ENCODE data around the gene EPHA4. TPM values are rescaled to one million over a fixed set of nuclear protein-coding genes. Genes with fewer than 3 reads are reported as not detected.
A peak's percentile ranks its signal among the peaks of the same experiment; 100 is the strongest.

EPHA4 gene
- total and polyA plus RNA-seq, 2 donors (not counting 1 experiment from before 2014, with no cell fraction given): 10.7 to 54.9 TPM

GRCh38 chr2:221467610-221468009 is 104.5 kb downstream of the EPHA4 start:
- TF ChIP-seq CTCF (IDR thresholded peaks at IDR 0.05) (no peak), EZH2 (IDR thresholded peaks at IDR 0.05; ENCODE audit: borderline replicate concordance, insufficient read depth, low read depth, low read length, poor library complexity, severe bottlenecking) (no peak)
- H3K27ac Mint-ChIP-seq: no peak overlapping the region
- H3K4me2 ChIP-seq (replicated peaks; ENCODE audit: low read depth, low read length, poor library complexity, severe bottlenecking): no peak overlapping the region
- no peak overlapping the region for H3K27ac ChIP-seq (ENCODE audit: low read length in 2 of 2)
- peaks cover 0 to 3% (median 0%) of the 10 kb centered on the region in 4 experiments for H3K27me3 ChIP-seq (replicated peaks in 1 of 4; ENCODE audit: control extremely low read depth in 1 of 4, control insufficient read depth in 3 of 4, insufficient read depth in 4 of 4, low read length in 3 of 4)
- H3K27me3 Mint-ChIP-seq: no peaks in the 10 kb centered on the region
- H3K9me3 Mint-ChIP-seq (ENCODE audit: insufficient read depth): no peaks in the 10 kb centered on the region
- H3K4me1 Mint-ChIP-seq: peaks cover 53% of the 10 kb centered on the region
- no peaks in the 10 kb centered on the region for H3K79me2 ChIP-seq (ENCODE audit: control insufficient read depth, insufficient read depth, low read length)
- intact Hi-C loops (cut with micrococcal nuclease): loop anchor here (5.0 kb wide), 2 partner anchors 50 to 105 kb away; partner anchors contain the start of gene EPHA4
- WGBS (ENCODE audit: insufficient coverage): 57% methylated on average over 2 of the region's 2 CpGs
- ATAC-seq (ENCODE audit: low read depth) (no peak), DNase-seq (no peak)
- no peak overlapping the region for H3K4me3 ChIP-seq (ENCODE audit: control extremely low read depth in 1 of 5, extremely low read depth in 1 of 5, insufficient read depth in 1 of 5, low read depth in 2 of 5, low read length in 4 of 5)
- no peaks in the 10 kb centered on the region for H4K20me1 ChIP-seq (ENCODE audit: control insufficient read depth, insufficient read depth, low read length, poor library complexity, severe bottlenecking)
- CTCF ChIA-PET: no interaction called here
- H3K4me1 ChIP-seq (ENCODE audit: control insufficient read depth in 2 of 2, insufficient read depth in 2 of 2, low read length in 2 of 2): peaks cover 42 to 49% of the 10 kb centered on the region in 2 donors
- H3K9ac ChIP-seq (ENCODE audit: low read length): no peak overlapping the region
- POLR2A ChIA-PET: no interaction called here
- H2AFZ ChIP-seq (ENCODE audit: insufficient read depth, low read depth, low read length, poor library complexity, severe bottlenecking): no peak overlapping the region
- no peaks in the 10 kb centered on the region for H3K9me3 ChIP-seq (ENCODE audit: control extremely low read depth in 1 of 3, control insufficient read depth in 2 of 3, insufficient read depth in 1 of 3, low read length in 2 of 3)
- no peaks in the 10 kb centered on the region for H3K36me3 ChIP-seq (replicated peaks in 1 of 2; ENCODE audit: control extremely low read depth in 1 of 2, control insufficient read depth in 1 of 2, extremely low read depth in 1 of 2, insufficient read depth in 2 of 2, low read length in 1 of 2)
- H3K4me3 Mint-ChIP-seq: no peak overlapping the region

GRCh38 chr2:221466744-221467143 is 105.4 kb downstream of the EPHA4 start:
- Histone ChIP-seq H3K4me2 (replicated peaks; ENCODE audit: low read depth, low read length, poor library complexity, severe bottlenecking) (no peak overlapping the region), H3K4me1 (ENCODE audit: control insufficient read depth in 2 of 2, insufficient read depth in 2 of 2, low read length in 2 of 2) (peaks cover 42 to 50% of the 10 kb centered on the region in 2 donors), H2AFZ (ENCODE audit: insufficient read depth, low read depth, low read length, poor library complexity, severe bottlenecking) (no peak overlapping the region), H3K9ac (ENCODE audit: low read length) (no peak overlapping the region), H3K4me3 (ENCODE audit: control extremely low read depth in 1 of 5, extremely low read depth in 1 of 5, insufficient read depth in 1 of 5, low read depth in 2 of 5, low read length in 4 of 5) (no peak overlapping the region), H4K20me1 (ENCODE audit: control insufficient read depth, insufficient read depth, low read length, poor library complexity, severe bottlenecking) (no peaks in the 10 kb centered on the region), H3K27ac (ENCODE audit: low read length in 2 of 2) (no peak overlapping the region), H3K27me3 (replicated peaks in 1 of 4; ENCODE audit: control extremely low read depth in 1 of 4, control insufficient read depth in 3 of 4, insufficient read depth in 4 of 4, low read length in 3 of 4) (peaks cover 0 to 3% (median 0%) of the 10 kb centered on the region in 4 experiments), H3K79me2 (ENCODE audit: control insufficient read depth, insufficient read depth, low read length) (no peaks in the 10 kb centered on the region), H3K9me3 (ENCODE audit: control extremely low read depth in 1 of 3, control insufficient read depth in 2 of 3, insufficient read depth in 1 of 3, low read length in 2 of 3) (no peaks in the 10 kb centered on the region), H3K36me3 (replicated peaks in 1 of 2; ENCODE audit: control extremely low read depth in 1 of 2, control insufficient read depth in 1 of 2, extremely low read depth in 1 of 2, insufficient read depth in 2 of 2, low read length in 1 of 2) (no peaks in the 10 kb centered on the region)
- H3K27ac Mint-ChIP-seq: no peak overlapping the region
- H3K4me3 Mint-ChIP-seq: peak overlapping the region; percentile 80
- H3K27me3 Mint-ChIP-seq: no peaks in the 10 kb centered on the region
- no peak for ATAC-seq (ENCODE audit: low read depth)
- no peaks in the 10 kb centered on the region for H3K9me3 Mint-ChIP-seq (ENCODE audit: insufficient read depth)
- intact Hi-C loops (cut with micrococcal nuclease): loop anchor here (5.0 kb wide), 2 partner anchors 51 to 106 kb away; partner anchors contain the start of gene EPHA4
- no peak for TF ChIP-seq EZH2 (IDR thresholded peaks at IDR 0.05; ENCODE audit: borderline replicate concordance, insufficient read depth, low read depth, low read length, poor library complexity, severe bottlenecking)
- TF ChIP-seq CTCF (IDR thresholded peaks at IDR 0.05): no peak
- WGBS (ENCODE audit: insufficient coverage): 93% methylated on average over 2 of the region's 5 CpGs
- ChIA-PET POLR2A (interaction anchor here (0.6 kb wide), 1 partner anchor 247 kb away, joined by 3 read pairs; no protein-coding TSS in a partner anchor), CTCF (interaction anchor here (0.9 to 1.4 kb wide), 2 partner anchors 17 to 54 kb away, joined by 3 read pairs; no protein-coding TSS in a partner anchor)
- peaks cover 55% of the 10 kb centered on the region for H3K4me1 Mint-ChIP-seq
- no peak for DNase-seq
